ENCODE data around the gene SFXN5.

Gene SFXN5

GRCh38 chr2:73004466-73004865 lies 67.0 kb downstream of the SFXN5 start:
- DNase-seq (ENCODE audit: extremely low read depth, low read depth), result no peak

DNA sequence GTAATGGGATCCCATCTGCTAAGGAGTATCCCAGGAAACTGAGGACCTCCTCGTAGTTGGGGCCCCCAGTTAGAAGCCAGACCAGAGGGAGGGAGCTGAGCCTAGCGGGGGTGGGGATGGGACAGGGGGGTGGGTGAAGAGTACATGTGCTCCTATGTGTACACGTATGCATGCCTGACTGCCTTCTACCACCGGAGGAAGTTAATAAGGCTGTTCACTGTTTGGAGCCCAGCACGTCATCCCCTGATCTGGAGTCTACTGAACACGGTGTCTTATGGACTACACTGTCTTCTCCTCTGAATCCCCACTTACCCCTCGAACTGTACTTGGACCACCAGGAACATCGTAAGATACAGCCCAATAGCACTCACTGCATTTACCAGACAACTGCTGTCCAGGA lies 68.5 kb downstream of the SFXN5 start:
- DNase-seq (ENCODE audit: extremely low read depth, low read depth), result no peak
- TF ChIP-seq, protein P1, sequence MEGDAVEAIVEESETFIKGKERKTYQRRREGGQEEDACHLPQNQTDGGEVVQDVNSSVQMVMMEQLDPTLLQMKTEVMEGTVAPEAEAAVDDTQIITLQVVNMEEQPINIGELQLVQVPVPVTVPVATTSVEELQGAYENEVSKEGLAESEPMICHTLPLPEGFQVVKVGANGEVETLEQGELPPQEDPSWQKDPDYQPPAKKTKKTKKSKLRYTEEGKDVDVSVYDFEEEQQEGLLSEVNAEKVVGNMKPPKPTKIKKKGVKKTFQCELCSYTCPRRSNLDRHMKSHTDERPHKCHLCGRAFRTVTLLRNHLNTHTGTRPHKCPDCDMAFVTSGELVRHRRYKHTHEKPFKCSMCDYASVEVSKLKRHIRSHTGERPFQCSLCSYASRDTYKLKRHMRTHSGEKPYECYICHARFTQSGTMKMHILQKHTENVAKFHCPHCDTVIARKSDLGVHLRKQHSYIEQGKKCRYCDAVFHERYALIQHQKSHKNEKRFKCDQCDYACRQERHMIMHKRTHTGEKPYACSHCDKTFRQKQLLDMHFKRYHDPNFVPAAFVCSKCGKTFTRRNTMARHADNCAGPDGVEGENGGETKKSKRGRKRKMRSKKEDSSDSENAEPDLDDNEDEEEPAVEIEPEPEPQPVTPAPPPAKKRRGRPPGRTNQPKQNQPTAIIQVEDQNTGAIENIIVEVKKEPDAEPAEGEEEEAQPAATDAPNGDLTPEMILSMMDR (IDR thresholded peaks at IDR 0.05; ENCODE audit: low read depth, low read length), result no peak

More at GRCh38 chr2:73004466-73004865, 67.0 kb downstream of the SFXN5 start:
- TF ChIP-seq, protein P1 (IDR thresholded peaks at IDR 0.05; ENCODE audit: low read depth, low read length), result no peak

- DNase-seq (ENCODE audit: extremely low read depth, low read depth), result no peak
Observed at GRCh38 chr2:73000808-73001570, 70.5 kb downstream of the SFXN5 start.

DNA sequence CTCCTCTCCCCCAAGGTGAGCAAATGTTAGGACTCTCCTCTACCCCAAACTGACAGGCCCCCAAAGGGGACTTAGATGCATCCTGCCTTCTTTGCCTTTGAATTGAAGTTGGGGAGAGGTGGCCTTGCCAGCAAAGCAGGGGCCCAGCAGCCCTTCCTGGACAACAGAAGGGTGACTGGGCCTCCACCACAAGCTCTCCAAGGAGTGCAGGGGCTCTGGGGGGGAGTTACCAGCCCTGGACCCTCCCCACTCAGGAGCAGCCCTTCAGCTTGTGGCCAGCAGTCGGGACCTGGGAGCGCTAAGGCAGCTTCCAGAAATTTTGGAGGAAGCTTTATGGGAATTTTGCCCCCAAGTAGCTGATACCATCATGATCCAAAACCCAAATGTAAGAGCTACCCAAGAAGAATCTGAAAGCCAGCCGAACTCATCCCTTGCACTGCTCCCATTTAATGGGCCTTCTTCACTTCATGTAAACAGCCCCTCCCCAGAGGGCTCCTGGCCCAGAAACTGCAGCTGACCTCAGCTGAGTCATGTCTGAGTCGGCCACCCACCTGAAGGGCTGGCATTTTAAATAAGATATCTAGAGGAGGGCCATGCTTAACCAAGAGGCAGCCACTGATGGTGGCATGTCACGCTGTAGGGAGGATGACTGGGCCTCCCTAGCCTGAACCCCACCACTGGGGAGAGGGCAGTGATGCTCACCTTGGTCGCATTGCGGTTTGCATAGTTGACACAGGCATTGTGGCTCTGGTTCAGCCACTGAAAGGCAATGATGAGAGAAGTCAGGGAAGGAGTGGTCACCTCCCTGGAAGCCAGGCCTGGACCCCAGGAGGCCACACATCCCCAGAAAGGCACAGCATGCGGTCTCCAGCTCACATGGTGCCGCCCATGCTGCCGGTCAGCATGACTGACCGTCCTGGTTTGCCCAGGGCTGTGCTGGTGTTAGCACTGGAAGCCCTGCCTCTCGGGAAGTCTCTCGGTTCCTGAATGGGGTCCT lies 71.5 kb downstream of the SFXN5 start:
- TF ChIP-seq, protein P1 (IDR thresholded peaks at IDR 0.05; ENCODE audit: low read depth, low read length), result no peak
- DNase-seq (ENCODE audit: extremely low read depth, low read depth), result no peak

More at GRCh38 chr2:73000808-73001570, 70.5 kb downstream of the SFXN5 start:
- TF ChIP-seq, protein P1 (IDR thresholded peaks at IDR 0.05; ENCODE audit: low read depth, low read length), result no peak

DNA sequence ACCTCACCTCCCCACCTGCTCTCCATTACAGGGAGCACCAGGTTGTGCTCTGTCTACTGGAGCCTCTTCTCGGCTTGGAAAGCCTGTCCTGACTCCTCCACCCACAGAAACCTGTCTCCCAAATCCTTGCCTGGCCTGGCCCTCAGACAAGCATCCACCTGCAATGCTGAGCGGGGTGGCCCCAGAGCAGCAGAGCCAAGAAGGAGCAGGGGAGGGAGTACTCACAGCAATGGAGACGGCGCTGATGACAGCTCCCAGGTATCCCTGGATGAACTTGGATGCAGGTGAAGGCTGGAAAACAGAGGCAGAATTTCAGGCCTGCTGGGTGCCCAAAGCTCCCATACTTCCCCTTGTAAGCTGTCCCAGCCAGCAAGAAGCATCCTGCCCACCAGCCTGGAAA lies 72.8 kb downstream of the SFXN5 start:
- TF ChIP-seq, protein P1 (IDR thresholded peaks at IDR 0.05; ENCODE audit: low read depth, low read length), result no peak
- no peak for DNase-seq (ENCODE audit: extremely low read depth, low read depth)

DNA sequence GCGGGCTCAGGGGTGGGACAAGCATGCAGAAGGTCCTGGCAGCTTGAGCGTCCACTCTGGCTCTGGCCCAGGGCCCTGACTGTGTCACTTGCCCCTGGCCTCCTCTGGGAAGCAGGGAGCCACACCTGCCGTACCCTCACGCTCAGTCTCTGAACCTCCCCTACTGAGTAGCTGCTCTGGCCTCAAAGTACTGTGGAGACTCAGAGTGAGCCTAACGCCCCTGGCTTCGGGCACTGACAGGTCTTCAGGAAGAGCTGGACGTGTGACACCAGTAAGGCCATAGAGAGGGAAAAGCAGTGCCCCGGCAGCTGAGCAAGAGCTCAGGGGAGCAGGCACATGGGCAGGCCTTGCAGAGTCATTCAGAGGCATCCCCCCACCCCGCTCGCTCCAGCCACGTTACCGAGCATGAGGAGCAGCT lies 73.3 kb downstream of the SFXN5 start:
- DNase-seq (ENCODE audit: extremely low read depth, low read depth), result no peak
- TF ChIP-seq, protein P1 (IDR thresholded peaks at IDR 0.05; ENCODE audit: low read depth, low read length), result no peak

DNA sequence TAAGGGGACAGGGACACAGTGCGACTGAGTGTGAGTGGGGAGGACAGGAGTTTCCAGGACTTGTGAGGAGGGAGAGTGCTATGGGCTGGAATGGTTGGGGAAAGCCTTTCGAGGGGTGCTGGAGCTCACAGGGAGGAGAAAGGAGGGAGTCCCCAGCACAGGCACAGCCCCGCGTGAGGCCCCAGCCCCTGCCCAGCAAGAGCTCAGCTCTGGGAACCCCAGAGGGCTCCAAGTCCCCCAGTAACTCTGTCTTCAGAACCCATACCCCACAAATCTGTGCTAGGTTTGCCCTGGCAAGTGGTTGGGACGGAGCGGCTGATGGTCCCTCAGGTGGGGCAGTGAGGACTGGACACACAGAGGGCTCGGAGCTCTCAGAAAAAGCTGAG lies 75.4 kb downstream of the SFXN5 start:
- TF ChIP-seq, protein P1 (IDR thresholded peaks at IDR 0.05; ENCODE audit: low read depth, low read length), result no peak
- no peak for DNase-seq (ENCODE audit: extremely low read depth, low read depth)

Data from AG09319 (cell line).